ENCODE results near the gene ZNF831.

The ZNF831 gene

DNA sequence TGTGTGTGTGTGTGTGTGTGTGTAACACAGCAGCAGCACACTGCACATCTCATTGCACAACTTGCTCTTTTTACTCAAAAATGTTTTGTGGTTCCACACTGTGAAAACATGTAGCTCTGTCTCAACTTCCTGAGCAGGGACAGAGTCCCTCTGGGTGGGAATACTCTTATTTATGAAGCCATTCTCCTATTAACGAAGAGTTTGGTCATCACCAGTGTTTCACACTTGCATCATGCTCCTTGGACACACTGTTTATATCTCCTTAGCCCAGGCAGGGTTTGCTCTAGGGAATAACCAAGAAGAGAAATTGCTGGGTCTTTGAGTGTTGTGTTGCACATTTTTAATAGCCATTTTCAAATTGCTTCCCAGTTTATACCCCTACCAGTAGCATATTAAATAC is 53.6 kb downstream of the ZNF831 start:
- DNase-seq: no peak

GRCh38 chr20:59217794-59218280 is 54.2 kb downstream of the ZNF831 start:
- no peak for DNase-seq

DNA sequence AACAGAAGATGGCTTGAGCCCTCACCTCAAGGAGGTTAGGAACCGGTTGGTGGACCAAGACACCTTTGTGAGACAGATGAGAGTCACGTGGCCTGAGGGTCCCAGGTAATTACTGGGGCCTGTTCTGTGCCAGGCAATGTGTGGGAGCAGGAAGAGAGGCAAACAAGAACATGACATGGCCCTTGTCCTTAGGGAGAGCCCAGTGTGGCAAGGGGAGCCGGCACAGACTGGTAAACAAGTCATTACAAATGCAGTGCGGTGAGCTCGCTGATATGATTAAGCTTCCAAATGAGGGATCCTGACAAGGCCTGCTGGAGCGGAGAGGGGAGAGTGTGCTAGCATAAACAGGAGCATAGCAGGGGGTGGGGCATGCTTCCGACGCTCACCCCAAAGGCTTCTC is 55.6 kb downstream of the ZNF831 start:
- no peak for DNase-seq

DNA sequence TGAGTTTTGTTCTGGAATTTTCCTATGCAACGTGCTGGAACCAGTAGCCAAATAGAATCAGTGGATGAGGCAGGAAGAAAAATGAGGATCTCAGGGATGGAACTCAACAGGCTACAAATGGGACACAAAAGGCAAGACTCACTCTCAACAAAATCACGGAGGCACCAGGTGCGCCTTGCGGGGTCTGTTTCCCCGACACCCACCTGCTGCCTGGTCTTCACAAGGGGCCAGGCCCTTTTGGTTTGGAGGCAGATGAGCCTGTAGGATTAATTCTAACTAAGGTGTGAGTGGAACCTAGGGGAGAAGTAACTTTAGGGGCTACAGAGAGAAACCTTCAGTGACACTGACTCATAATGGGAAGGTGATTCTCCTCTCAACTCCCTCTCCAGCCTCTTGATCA is 56.5 kb downstream of the ZNF831 start:
- no peak for DNase-seq

GRCh38 chr20:59221049-59221706 is 57.6 kb downstream of the ZNF831 start:
- no peak for DNase-seq

GRCh38 chr20:59221707-59222252 is 58.2 kb downstream of the ZNF831 start:
- no peak for DNase-seq

DNA sequence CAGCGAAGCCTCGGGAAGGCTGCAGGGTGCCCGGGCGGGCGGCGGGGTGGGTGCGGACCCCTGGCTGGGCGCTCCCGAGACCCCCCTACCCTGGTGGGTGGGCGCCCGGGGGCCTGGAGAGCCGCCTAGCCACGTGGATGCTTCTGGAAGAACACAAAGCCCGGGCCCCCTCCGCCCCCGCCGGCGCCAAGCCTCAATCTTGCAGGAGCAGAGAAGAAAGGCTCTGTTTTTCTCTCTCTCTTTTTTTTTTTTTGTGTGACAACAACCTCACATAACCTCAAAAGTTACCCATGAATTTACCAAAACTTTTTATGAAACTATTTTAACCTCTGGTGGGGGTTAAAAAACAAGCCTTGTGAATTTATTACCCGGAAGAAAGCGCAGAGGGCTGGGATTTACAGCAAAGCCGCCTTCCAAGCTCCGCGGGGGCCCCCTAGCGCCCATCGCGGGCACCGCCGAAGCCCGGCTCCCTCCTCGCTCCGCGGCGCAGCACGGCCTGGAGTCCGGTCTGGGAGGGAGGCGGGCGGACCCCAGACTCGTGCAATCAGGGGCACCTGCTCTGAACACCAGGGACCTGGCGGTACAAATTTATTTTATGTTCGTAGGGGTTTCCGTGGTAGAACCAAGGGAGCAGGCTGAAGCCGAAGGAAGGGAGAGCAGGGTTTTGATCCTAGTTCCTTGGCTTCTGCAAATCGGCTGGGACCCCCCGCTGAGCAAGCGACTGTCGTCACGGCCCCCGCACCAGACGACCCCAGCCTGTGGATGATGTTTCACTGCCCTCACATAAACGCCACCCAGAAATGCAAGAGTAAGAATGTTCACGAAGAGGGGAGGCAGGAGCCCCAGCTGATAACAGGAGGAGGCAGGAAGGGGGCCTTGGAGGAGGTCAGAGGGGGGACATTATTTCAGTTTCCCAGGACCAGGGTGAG is 58.9 kb downstream of the ZNF831 start:
- DNase-seq: peak; percentile 93

DNA sequence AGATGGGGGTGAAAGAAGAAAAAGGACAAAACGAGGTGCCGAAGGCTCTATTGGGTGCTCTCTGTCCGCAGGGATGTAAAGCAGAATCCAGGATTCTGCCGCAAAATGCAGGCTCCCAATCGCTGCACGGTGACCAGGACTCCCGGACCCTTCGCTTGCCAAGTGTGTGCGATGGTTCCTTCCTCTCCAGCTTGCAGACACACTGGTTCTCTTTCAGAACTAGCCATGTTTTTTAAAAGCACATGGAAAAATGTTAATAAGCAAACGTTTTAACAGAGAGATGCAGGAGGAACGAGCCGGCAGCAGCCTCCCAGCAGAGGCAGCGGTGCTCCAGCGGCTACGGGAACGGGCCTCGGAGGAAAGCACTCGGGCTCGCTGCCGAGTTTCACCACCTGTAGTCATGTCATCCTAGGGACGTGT is 59.6 kb downstream of the ZNF831 start:
- no peak for DNase-seq

DNA sequence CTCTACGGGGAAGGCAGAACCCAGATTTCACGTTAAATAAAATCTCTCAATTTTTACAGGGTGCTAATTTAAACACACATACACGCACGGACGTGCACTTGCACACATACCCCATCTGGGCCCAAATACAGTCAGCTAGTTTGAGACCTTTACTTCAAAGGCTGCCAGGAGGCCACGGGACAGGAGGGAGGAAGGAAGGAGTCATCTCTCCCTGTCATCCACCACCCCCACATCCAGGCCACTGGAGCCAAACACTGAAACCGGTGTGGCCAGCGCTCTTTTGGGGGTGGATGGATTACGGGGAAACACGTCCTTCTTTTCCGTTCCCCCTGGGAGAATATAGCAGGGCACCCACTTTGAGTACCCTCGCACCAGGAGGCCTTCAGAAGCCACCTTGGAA is 60.1 kb downstream of the ZNF831 start:
- DNase-seq: no peak

GRCh38 chr20:59224236-59224635 is 60.6 kb downstream of the ZNF831 start:
- no peak for DNase-seq

DNA sequence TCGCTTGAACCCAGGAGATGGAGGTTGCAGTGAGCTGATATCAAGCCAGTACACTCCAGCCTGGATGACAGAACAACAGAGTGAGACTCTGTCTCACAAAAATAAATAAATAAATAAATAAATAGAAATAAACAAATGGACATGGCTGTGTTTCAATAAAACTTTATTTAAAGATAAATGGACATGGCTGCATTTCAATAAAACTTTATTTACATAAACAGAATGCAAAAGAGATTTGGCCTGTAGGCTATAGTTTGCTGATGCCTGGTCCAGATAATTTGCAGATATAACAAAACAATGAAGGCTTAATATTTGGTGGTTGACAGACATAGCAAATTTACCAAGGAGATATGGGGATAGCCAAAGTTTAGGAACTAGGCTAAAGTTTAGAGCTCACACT is 66.8 kb downstream of the ZNF831 start:
- no peak for DNase-seq

GRCh38 chr20:59231124-59231804 is 67.6 kb downstream of the ZNF831 start:
- no peak for DNase-seq

DNA sequence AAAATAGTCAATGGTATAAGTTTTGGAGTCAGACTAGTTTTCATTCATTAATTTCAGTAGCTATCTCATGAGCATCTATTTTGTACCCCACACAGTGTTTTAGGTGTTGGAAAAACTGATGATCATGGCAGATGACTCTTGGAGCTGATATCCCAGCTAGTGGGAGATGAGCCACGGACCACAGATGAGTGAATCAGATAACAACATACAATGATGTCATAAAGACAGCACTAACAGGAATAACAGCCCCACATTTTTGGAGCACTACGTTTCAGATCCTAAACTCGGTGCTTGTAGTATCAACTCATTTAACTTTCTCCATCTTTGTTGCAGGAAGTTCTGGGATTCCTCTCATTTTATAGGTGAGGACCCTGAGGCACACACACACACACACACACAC is 69.0 kb downstream of the ZNF831 start:
- no peak for DNase-seq

DNA sequence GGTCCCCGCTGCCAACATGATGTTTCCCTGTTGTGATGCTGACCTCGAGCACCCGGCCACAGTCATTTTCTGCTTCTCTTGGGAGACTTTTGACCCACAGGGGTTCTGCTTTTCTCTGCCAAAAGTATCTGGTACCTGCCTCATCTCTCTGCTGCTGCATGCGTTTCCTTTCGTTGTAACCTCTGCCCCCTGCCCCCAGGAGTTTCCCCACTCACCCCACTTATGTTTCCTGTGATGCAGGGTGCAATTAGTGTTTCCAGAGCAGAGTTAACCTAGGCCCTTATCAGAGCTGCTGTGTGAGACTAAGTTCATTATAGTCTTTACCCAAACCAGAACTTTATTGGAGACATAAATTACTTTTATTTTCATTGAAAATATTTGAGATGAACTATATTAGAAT is 71.6 kb downstream of the ZNF831 start:
- no peak for DNase-seq

DNA sequence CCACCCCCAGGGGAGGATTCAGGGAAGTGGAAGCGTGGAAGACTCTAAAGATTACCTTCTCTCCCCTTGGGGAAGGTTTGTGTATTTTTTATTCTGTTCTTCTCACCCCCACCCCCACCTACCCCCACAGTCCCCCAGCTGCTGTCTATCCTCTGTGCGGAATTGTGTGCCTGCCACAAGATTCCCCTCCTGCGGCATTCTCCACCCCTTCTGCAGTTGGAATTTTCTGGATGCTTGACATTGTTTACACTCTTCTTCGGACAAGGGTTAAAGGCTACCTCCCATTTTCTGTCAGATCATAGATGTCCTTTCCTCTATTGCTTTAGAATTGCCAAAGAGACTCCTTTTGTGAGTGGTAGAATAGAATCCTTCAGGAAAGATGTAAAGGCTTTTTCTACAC is 76.4 kb downstream of the ZNF831 start:
- no peak for DNase-seq

DNA sequence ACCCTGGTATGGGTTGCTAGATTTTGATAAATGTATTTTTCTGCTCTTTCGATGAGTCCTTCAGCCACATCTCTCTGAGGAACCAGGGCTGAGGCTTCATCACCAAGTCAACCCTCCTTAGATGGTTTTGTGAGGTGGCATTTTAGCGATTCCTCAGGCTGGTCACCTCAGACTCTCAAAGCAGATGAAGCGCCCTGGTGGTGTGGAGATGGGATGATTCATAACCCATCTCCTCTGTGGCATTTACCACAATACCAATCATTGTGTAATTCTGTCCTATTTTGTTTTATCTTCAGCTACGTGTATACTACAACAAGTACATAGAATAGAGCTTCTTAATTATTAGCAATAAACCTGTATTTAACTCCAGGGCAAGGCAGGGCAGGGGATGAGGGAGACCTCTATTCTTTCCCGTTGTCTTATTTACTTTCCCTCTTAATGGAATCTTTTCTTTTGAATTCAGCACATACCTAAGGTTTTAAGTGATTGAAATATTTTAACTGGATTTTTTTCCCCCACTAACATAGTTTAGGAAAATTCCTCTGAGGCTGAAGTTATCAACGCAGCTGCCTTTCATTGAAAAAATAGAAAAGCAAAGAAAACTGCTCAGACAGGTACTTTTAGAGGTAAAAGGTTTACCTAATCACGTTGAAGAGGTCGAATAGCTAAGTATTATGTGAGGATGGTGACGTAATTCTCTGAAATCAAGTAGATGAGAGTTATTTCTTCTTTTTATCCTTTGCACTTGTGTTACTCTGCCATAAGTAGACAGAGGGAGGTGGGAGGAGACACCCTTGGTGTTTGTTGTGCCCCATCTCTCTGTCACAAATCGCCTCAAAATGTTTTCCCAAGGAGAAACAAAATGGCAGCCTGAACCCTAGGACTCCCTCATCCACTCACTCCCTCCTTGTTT is 79.3 kb downstream of the ZNF831 start:
- peak; percentile 50 for DNase-seq

GRCh38 chr20:59246691-59247400 is 83.2 kb downstream of the ZNF831 start:
- no peak for DNase-seq

- no peak for DNase-seq
Measured at GRCh38 chr20:59247731-59248684, 84.4 kb downstream of the ZNF831 start.

DNA sequence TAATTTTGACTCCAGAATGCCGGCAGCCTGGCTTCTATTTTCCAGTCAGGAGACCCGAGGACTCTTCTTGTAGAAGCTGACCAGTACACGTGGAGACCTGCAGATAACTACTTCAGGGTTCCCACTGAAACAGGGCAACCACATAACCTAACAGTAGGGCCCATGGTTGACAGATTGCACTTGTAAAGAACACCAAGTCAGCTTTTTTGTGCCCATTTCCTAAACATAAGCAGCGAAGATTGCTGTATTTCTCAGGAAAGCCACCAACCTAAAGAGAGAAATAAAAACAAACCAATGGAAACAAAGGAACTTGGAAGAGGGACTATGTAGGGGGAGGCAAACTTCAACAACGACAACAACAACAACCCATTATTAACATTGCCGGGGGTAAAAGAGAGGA is 86.7 kb downstream of the ZNF831 start:
- DNase-seq: no peak

DNA sequence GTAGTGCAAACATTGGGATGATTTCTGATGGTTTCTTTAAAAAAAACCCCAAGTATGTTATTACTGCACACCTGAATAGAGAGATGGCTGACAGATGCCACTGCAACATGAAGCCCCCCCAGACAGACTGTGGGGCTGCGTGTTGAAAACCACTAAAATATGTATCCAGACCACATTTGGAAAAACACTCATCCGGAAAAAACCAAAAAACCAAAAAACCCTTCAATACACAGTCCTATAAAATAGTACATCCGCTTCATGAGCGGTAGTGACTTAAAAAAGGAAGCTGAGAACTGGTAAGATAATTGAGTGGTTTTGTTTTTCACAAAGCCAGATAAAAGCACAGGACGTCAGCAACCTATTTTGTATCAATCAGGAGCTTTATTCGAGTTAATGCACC is 89.7 kb downstream of the ZNF831 start:
- DNase-seq: no peak
